Testis (tissue), 2 donors: ENCODE results near the gene MAFB.

Experiments
- CTCF ChIP-seq, 3 experiments: fragments of 450-650 bp in 2 of 3; fragments of 200-600 bp in 1 of 3; sonication (generic) in 1 of 3; IDR thresholded peaks; one replicate each; pipeline ENCODE4 v1.5.1; 2016 to 2019; ENCODE audit warnings: antibody characterized with exemption in 3 of 3, mild to moderate bottlenecking in 2 of 3, moderate library complexity in 1 of 3
- POLR2A ChIP-seq: fragments of 450-650 bp; IDR thresholded peaks from one replicate; pipeline ENCODE4 v1.6.1; 2017; ENCODE audit warnings: antibody characterized with exemption, mild to moderate bottlenecking, moderate library complexity

GRCh38 chr20:40681165-40681564, 7.9 kb downstream of the MAFB start:
- TF ChIP-seq CTCF (IDR thresholded peaks at IDR 0.05) (no peak), POLR2A (no peak)
